ENCODE results near the gene VMO1.

VMO1 gene

DNA sequence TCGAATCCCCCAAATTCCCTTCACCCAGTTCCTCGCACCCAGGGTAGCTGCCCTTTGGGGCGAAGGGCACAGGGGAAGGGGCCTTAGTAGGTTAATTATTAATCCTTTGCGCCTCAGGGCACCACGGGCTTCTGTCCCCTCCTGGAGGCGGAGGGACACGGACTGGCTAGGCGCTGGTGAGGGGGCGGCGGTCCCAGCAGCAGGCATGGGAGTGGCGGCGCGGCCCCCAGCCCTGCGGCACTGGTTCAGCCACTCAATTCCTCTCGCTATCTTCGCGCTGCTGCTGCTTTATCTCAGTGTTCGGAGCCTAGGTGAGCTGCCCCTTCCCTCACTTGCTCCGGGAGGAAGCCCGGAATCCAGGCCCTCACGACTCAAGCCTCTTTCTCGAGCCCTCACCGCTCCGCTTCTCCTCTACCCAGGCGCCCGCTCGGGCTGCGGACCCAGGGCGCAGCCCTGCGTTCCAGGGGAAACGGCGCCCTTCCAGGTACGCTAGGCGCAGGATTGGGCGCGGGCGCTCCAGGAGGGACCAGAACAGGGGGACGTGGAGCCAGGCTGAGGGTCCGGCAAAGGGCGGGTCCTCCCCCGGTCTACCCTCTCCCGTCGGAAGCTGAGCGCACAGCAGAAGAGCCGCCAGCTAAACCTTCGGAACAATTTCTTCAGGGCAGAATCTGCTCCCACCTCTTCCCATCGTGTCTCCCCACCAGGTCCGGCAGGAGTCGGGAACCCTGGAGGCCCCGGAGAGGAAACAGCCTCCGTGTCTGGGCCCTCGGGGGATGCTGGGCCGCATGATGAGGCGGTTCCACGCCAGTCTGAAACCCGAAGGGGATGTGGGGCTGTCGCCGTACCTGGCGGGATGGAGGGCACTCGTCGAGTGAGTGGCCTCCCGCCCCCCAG is 2.9 kb upstream of the VMO1 start, which contains the start of gene GLTPD2:
Gene GLTPD2, plus strand, starts transcription at position 158 of the 894 bp plus-strand sequence. Its CDS starts 48 bp downstream, at position 206.
- peak within 1 kb of the TSS; percentile 84 for H3K4me3 Mint-ChIP-seq
- H3K27me3 Mint-ChIP-seq, result peaks cover 51% of the 10 kb centered on the region
- H3K27ac Mint-ChIP-seq, result peak within 1 kb of the TSS; percentile 94
- intact Hi-C loops (cut with micrococcal nuclease), result loop anchor here (5.0 kb wide), 1 partner anchor 57 kb away; the partner anchor contains the start of gene MED11
- H3K4me1 Mint-ChIP-seq (ENCODE audit: low read depth), result peaks cover 58% of the 10 kb centered on the region
- no peaks in the 10 kb centered on the region for H3K9me3 Mint-ChIP-seq
- peaks cover 13% of the 10 kb centered on the region for H3K36me3 Mint-ChIP-seq (ENCODE audit: low read depth)

- intact Hi-C loops (cut with micrococcal nuclease), result loop anchor here (5.0 kb wide), 1 partner anchor 56 kb away; the partner anchor contains the start of gene MED11
- H3K27ac Mint-ChIP-seq, result peak overlapping the region; percentile 94
Observed at GRCh38 chr17:4788159-4788806, 2.1 kb upstream of the VMO1 start.

DNA sequence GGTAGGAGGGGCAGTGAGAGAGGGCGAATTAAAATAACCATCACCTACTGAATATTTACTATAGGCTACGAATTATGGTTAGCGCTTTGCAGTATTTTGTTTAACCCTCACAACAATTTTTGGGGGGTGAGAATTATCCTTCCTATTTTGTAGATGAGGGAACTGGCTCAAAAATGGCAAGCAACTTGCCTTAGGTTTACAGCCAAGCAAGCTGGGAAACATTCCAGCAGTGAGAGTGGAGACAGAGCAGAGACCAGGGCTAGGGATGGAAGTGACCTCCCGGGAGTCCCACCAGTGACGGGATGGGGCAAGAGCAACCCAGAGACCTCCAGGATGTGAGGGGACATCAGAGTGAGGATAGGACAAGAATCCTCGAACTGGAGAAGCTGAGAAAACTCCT is 352 bp upstream of the VMO1 start:
- no peaks in the 10 kb centered on the region for H3K9me3 Mint-ChIP-seq

More at GRCh38 chr17:4788159-4788806, 2.1 kb upstream of the VMO1 start:
- H3K4me3 Mint-ChIP-seq, result peak overlapping the region; percentile 84
- no peaks in the 10 kb centered on the region for H3K9me3 Mint-ChIP-seq
- peaks cover 13% of the 10 kb centered on the region for H3K36me3 Mint-ChIP-seq (ENCODE audit: low read depth)
- peaks cover 58% of the 10 kb centered on the region for H3K4me1 Mint-ChIP-seq (ENCODE audit: low read depth)
- H3K27me3 Mint-ChIP-seq, result peaks cover 55% of the 10 kb centered on the region

DNA sequence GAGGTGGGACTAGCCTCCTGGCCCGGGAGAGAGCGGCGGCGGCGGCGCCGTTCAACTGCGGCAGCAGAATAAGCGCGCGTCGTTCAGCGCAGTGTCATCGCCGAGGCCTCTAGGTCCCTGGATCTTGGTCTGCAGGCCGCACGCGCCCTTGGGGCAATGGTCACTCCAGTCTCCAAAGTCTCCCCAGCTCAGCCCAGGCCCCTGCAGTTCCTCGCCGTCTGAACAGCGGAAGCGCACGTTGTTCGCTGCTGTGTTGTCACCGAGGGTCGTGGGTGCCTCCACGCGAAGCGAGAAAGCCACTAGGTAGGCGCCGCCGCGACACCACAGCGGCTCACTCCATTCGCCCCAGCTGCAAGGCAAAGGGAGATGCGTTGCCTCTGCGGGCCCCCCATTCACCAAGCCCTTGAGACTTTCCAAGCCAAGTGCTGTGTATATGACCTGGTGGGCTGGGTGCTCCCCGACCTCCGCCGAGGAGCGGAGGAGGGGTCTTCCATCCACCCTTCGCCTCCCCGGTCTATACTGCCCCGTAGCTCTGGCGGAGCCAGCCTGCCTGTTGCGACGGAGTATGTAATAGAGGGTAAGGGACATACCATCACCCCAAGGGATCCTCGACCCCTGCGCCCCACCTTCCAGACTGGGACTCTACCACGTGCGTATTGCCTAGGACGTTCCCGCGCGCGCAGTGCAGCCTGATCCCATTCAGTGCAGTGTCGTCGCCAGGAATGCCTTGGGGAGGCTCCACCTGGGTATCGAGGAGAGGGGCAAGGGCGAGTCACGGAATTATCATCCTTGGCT is 656 bp downstream of the VMO1 start:
- Mint-ChIP-seq H3K9me3 (no peaks in the 10 kb centered on the region), H3K27me3 (peaks cover 63% of the 10 kb centered on the region), H3K36me3 (ENCODE audit: low read depth) (peaks cover 13% of the 10 kb centered on the region), H3K4me1 (ENCODE audit: low read depth) (peaks cover 58% of the 10 kb centered on the region), H3K27ac (peak overlapping the region; percentile 53), H3K4me3 (peak overlapping the region; percentile 63)
- intact Hi-C loops (cut with micrococcal nuclease), result loop anchor here (2.0 to 5.0 kb wide), 2 partner anchors 15 to 53 kb away; partner anchors contain the start of genes MED11 and TM4SF5

More for the DNA sequence above, 352 bp upstream of the VMO1 start:
- Mint-ChIP-seq H3K27ac (peak overlapping the region; percentile 53), H3K4me1 (ENCODE audit: low read depth) (peaks cover 66% of the 10 kb centered on the region), H3K4me3 (peak overlapping the region; percentile 41), H3K27me3 (peaks cover 55% of the 10 kb centered on the region), H3K36me3 (ENCODE audit: low read depth) (peaks cover 13% of the 10 kb centered on the region)
- intact Hi-C loops (cut with micrococcal nuclease), result loop anchor here (2.0 to 5.0 kb wide), 2 partner anchors 16 to 54 kb away; partner anchors contain the start of genes MED11 and TM4SF5

DNA sequence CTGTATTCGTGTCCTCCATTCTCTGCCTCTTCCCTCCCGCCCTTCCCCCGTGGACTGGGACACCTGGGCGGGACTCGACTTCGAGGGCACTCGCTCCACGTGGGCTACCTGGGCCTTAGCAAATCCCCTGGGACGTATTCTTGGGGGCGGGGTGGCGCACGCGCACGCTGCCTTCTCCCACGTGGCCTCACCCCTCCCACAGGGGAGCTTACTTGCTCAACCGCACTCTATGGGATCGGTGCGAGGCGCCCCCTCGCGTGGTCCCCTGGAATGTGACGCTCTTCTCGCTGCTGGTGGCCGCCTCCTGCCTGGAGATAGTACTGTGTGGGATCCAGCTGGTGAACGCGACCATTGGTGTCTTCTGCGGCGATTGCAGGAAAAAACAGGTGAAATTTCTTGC is 3.5 kb downstream of the VMO1 start:
- H3K4me1 Mint-ChIP-seq (ENCODE audit: low read depth), result peaks cover 40% of the 10 kb centered on the region
- intact Hi-C loops (cut with micrococcal nuclease), result no loop called here
- H3K27me3 Mint-ChIP-seq, result peaks cover 80% of the 10 kb centered on the region
- no peaks in the 10 kb centered on the region for H3K9me3 Mint-ChIP-seq
- peak overlapping the region; percentile 33 for H3K27ac Mint-ChIP-seq
- H3K36me3 Mint-ChIP-seq (ENCODE audit: low read depth), result no peaks in the 10 kb centered on the region
- H3K4me3 Mint-ChIP-seq, result no peak overlapping the region

DNA sequence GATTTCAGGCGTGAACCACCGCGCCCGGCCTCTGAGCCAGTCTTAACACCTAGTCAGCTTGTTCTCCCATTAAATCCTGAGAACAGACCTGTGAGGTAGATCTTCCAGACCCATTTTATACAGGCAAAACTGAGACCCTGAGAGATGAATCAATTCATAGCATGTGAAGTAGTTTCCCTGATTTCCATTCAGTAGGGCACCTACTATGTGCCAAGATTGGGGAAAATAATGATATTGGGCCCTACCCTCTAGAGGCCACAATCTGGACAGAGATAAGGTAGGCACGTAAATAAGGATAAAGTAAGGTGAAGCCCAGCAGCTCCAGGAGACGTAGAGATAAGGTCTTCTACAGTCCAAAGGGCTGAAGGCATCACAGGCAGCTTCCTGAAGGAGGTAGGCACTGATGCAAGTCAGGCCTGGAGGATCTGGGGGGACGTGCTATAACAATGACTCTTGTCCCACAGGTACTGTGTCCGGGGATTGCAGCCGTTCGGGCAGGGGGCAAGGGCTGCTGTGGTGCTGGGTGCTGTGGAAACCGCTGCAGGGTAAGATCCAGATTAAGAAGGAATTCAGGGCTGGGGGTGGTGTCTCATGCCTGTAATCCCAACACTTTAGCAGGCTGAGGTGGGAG is 5.7 kb downstream of the VMO1 start:
- H3K36me3 Mint-ChIP-seq (ENCODE audit: low read depth), result no peaks in the 10 kb centered on the region
- H3K9me3 Mint-ChIP-seq, result no peaks in the 10 kb centered on the region
- no peak overlapping the region for H3K27ac Mint-ChIP-seq
- no peak overlapping the region for H3K4me3 Mint-ChIP-seq
- intact Hi-C loops (cut with micrococcal nuclease), result no loop called here
- peaks cover 17% of the 10 kb centered on the region for H3K4me1 Mint-ChIP-seq (ENCODE audit: low read depth)
- peaks cover 70% of the 10 kb centered on the region for H3K27me3 Mint-ChIP-seq

DNA sequence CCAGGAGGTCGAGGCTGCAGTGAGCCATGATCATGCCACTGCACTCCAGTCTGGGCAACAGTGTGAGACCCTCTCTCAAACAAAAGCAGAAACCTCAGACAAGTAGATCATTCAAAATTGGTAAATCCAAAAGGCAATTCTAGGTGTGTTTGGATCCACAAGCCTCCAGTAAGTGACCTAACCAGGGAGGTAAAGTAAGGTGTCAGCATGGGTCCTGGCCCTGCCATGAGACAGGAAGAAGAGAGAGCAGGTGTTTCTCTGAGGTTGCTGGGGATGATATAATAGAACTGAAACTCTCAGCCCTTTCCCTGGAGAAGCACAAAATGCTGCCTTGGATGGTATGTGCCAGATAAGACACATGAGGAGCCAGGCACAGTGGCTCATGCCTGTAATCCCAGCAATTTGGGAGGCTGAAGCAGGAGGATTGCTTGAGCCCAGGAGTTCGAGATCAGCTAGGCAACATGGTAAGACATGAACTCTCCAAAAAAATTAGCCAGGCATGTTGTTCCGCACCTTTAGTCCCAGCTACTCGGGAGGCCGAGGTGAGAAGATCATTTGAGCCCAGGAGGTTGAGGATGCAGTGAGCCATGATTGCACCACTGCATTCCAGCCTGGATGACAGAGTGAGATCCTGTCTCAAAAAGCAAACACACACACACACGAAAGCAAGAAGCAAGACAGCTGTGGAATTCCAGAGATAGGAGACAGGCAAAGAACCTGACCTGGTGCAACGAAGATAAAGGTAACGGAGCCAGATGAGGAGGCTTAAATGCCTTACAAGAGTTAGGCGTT is 8.0 kb downstream of the VMO1 start:
- no peak overlapping the region for H3K27ac Mint-ChIP-seq

GRCh38 chr17:4772235-4772613 is 13.9 kb downstream of the VMO1 start:
- peaks cover 9% of the 10 kb centered on the region for H3K27me3 Mint-ChIP-seq
- peaks cover 51% of the 10 kb centered on the region for H3K4me1 Mint-ChIP-seq (ENCODE audit: low read depth)
- no peak overlapping the region for H3K4me3 Mint-ChIP-seq
- no peaks in the 10 kb centered on the region for H3K36me3 Mint-ChIP-seq (ENCODE audit: low read depth)
- H3K27ac Mint-ChIP-seq, result peak overlapping the region; percentile 30
- intact Hi-C loops (cut with micrococcal nuclease), result no loop called here
- no peaks in the 10 kb centered on the region for H3K9me3 Mint-ChIP-seq

More for the DNA sequence above, 8.0 kb downstream of the VMO1 start:
- Mint-ChIP-seq H3K36me3 (ENCODE audit: low read depth) (no peaks in the 10 kb centered on the region), H3K4me1 (ENCODE audit: low read depth) (peaks cover 19% of the 10 kb centered on the region), H3K27me3 (peaks cover 53% of the 10 kb centered on the region), H3K4me3 (no peak overlapping the region), H3K9me3 (no peaks in the 10 kb centered on the region)
- intact Hi-C loops (cut with micrococcal nuclease), result no loop called here

GRCh38 chr17:4771519-4772234 is 14.5 kb downstream of the VMO1 start, which contains the start of gene TM4SF5:
Gene TM4SF5 (plus strand): TSS chr17:4771886. CDS start chr17:4771923, 37 bp downstream.
- no peaks in the 10 kb centered on the region for H3K36me3 Mint-ChIP-seq (ENCODE audit: low read depth)
- no peaks in the 10 kb centered on the region for H3K9me3 Mint-ChIP-seq
- H3K27ac Mint-ChIP-seq, result peak within 1 kb of the TSS; percentile 86
- peaks cover 6% of the 10 kb centered on the region for H3K27me3 Mint-ChIP-seq
- intact Hi-C loops (cut with micrococcal nuclease), result loop anchor here (2.0 kb wide), 1 partner anchor 15 kb away; the partner anchor contains the start of gene VMO1
- H3K4me1 Mint-ChIP-seq (ENCODE audit: low read depth), result peaks cover 52% of the 10 kb centered on the region
- no peak within 1 kb of the TSS for H3K4me3 Mint-ChIP-seq

GRCh38 chr17:4769628-4770027 is 16.5 kb downstream of the VMO1 start:
- Mint-ChIP-seq H3K27ac (peak overlapping the region; percentile 86), H3K27me3 (peaks cover 6% of the 10 kb centered on the region), H3K9me3 (no peaks in the 10 kb centered on the region), H3K4me1 (ENCODE audit: low read depth) (peaks cover 54% of the 10 kb centered on the region), H3K36me3 (ENCODE audit: low read depth) (no peaks in the 10 kb centered on the region), H3K4me3 (no peak overlapping the region)
- intact Hi-C loops (cut with micrococcal nuclease), result loop anchor here (1.0 to 2.0 kb wide), 4 partner anchors 9 to 59 kb away; partner anchors contain the start of genes ARRB2 and VMO1

DNA sequence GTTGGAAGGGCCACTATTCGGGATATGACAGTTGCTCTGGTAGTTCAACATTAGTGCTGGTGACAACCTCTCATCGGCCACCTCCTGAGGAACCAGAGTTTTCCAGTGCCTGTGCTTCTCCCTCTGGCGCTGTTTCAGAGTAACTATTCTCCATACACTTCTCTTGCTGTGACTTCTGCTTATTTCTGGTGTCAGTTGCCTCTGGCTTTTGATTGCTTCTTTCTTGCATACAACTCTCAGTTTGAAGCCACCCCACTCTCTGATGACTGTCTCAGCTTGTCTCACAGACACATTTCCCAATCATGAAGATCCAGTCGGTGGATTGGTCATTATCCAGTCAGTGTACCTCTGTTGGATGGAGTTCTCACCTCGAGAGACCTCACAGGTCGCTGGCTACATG is 17.9 kb downstream of the VMO1 start:
- peaks cover under 1% of the 10 kb centered on the region for H3K27me3 Mint-ChIP-seq
- intact Hi-C loops (cut with micrococcal nuclease), result loop anchor here (2.0 kb wide), 2 partner anchors 31 to 57 kb away; partner anchors contain the start of gene ARRB2
- H3K27ac Mint-ChIP-seq, result peak overlapping the region; percentile 86
- H3K4me3 Mint-ChIP-seq, result peak overlapping the region; percentile 34
- H3K9me3 Mint-ChIP-seq, result no peaks in the 10 kb centered on the region
- H3K4me1 Mint-ChIP-seq (ENCODE audit: low read depth), result peaks cover 55% of the 10 kb centered on the region
- H3K36me3 Mint-ChIP-seq (ENCODE audit: low read depth), result no peaks in the 10 kb centered on the region

DNA sequence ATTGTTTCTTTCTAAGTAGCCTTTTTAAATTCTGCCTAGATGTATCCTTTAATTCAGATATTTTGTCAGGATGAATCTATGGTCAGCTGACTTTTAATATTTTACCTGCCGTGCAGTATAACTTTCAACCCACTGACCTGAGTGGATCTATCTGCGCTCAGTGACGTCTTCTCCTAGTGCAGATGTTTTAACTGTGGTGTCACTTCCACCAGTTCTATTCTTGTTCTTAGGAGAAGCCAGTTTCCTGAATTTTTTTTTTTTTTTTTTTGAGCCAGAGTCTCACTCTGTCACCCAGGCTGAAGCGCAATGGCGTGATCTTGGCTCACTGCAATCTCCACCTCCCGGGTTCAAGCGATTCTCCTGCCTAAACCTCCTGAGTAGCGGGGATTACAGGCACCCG is 19.4 kb downstream of the VMO1 start:
- Mint-ChIP-seq H3K4me1 (ENCODE audit: low read depth) (peaks cover 57% of the 10 kb centered on the region), H3K27ac (peak overlapping the region; percentile 86), H3K27me3 (no peaks in the 10 kb centered on the region), H3K4me3 (no peak overlapping the region), H3K36me3 (ENCODE audit: low read depth) (no peaks in the 10 kb centered on the region), H3K9me3 (no peaks in the 10 kb centered on the region)
- intact Hi-C loops (cut with micrococcal nuclease), result no loop called here

Measured in dendritic cell treated with granulocyte-macrophage colony-stimulating factor and Interleukin-4, amounts not matched to agents 40 ng/mL and 50 ng/mL, for 4 days (primary cell).